ENCODE results near the gene DPPA3.
"Not testable (repeated sequence)": the region's sequence is repeated elsewhere in the genome, so short reads cannot be mapped to it uniquely, and the experiment has no call there.

The DPPA3 gene

GRCh38 chr12:7711133-7711532, at the start of gene DPPA3:
TSS of gene DPPA3 (plus strand) at chr12:7711433. CDS start at chr12:7711571, 138 bp downstream.
- H3K36me3 ChIP-seq (replicated peaks), result no peaks in the 10 kb centered on the region
- in situ Hi-C loops (cut with HindIII; ENCODE audit: low pct_ligation_motif_present, low sequenced_read_pairs), result no loop called here
- no peak for TF ChIP-seq CTCF (IDR thresholded peaks at IDR 0.05; ENCODE audit: low read depth, low read length, missing control alignments)

GRCh38 chr12:7661741-7662140, 49.5 kb upstream of the DPPA3 start:
- DNase-seq, result no peak
- in situ Hi-C loops (cut with HindIII; ENCODE audit: low pct_ligation_motif_present, low sequenced_read_pairs), result no loop called here
- Histone ChIP-seq H3K27ac (no peak overlapping the region), H3K36me3 (replicated peaks) (no peaks in the 10 kb centered on the region), H3K4me3 (ENCODE audit: low read depth, low read length) (no peak overlapping the region), H3K27me3 (replicated peaks) (no peaks in the 10 kb centered on the region)
- TF ChIP-seq CTCF (IDR thresholded peaks at IDR 0.05; ENCODE audit: low read depth, low read length, missing control alignments), result no peak

More at GRCh38 chr12:7711133-7711532, at the start of gene DPPA3:
- Histone ChIP-seq H3K4me3 (ENCODE audit: low read depth, low read length) (no peak within 1 kb of the TSS), H3K27ac (no peak within 1 kb of the TSS), H3K27me3 (replicated peaks) (no peaks in the 10 kb centered on the region)
- no peak for DNase-seq

- Histone ChIP-seq H3K27me3 (replicated peaks) (no peaks in the 10 kb centered on the region), H3K36me3 (replicated peaks) (no peaks in the 10 kb centered on the region), H3K4me3 (ENCODE audit: low read depth, low read length) (no peak overlapping the region), H3K27ac (no peak overlapping the region)
- DNase-seq, result no peak
- TF ChIP-seq CTCF (IDR thresholded peaks at IDR 0.05; ENCODE audit: low read depth, low read length, missing control alignments), result no peak
- in situ Hi-C loops (cut with HindIII; ENCODE audit: low pct_ligation_motif_present, low sequenced_read_pairs), result no loop called here
These were observed 44.6 kb upstream of the DPPA3 start for GRCh38 chr12:7666595-7666994.

- Histone ChIP-seq H3K27me3 (replicated peaks) (no peaks in the 10 kb centered on the region), H3K36me3 (replicated peaks) (no peaks in the 10 kb centered on the region), H3K4me3 (ENCODE audit: low read depth, low read length) (no peak overlapping the region), H3K27ac (no peak overlapping the region)
- in situ Hi-C loops (cut with HindIII; ENCODE audit: low pct_ligation_motif_present, low sequenced_read_pairs), result no loop called here
- no peak for TF ChIP-seq CTCF (IDR thresholded peaks at IDR 0.05; ENCODE audit: low read depth, low read length, missing control alignments)
- no peak for DNase-seq
These were observed 44.1 kb upstream of the DPPA3 start for GRCh38 chr12:7667125-7667524.

- Histone ChIP-seq H3K27me3 (replicated peaks) (no peaks in the 10 kb centered on the region), H3K27ac (no peak overlapping the region), H3K4me3 (ENCODE audit: low read depth, low read length) (no peak overlapping the region), H3K36me3 (replicated peaks) (no peaks in the 10 kb centered on the region)
- no peak for TF ChIP-seq CTCF (IDR thresholded peaks at IDR 0.05; ENCODE audit: low read depth, low read length, missing control alignments)
- in situ Hi-C loops (cut with HindIII; ENCODE audit: low pct_ligation_motif_present, low sequenced_read_pairs), result no loop called here
- no peak for DNase-seq
These were observed 43.1 kb upstream of the DPPA3 start for GRCh38 chr12:7668171-7668570.

GRCh38 chr12:7675455-7675854, 35.8 kb upstream of the DPPA3 start:
- H3K27ac ChIP-seq; DNase-seq; H3K4me3 ChIP-seq (ENCODE audit: low read depth, low read length); H3K27me3 ChIP-seq (replicated peaks); H3K36me3 ChIP-seq (replicated peaks); in situ Hi-C loops (cut with HindIII; ENCODE audit: low pct_ligation_motif_present, low sequenced_read_pairs): not testable (repeated sequence)

Measured in brain microvascular endothelial cell (primary cell).